ENCODE measurements around the gene COPS7A.

Gene COPS7A

GRCh38 chr12:6750506-6750905 is 26.7 kb downstream of the COPS7A start:
- DNase-seq (ENCODE audit: low read depth in 3 of 3): no peak

- DNase-seq (ENCODE audit: low read depth in 3 of 3): no peak
Measured at GRCh38 chr12:6751767-6752166, 27.9 kb downstream of the COPS7A start.

GRCh38 chr12:6752167-6752920 is 28.5 kb downstream of the COPS7A start:
- DNase-seq (ENCODE audit: low read depth in 3 of 3): no peak

- DNase-seq (ENCODE audit: low read depth in 3 of 3): peak; percentile 96 to 97 (median 96)
Measured at GRCh38 chr12:6752921-6753771, 29.3 kb downstream of the COPS7A start, which contains the start of gene MLF2. Gene MLF2 (minus strand): TSS chr12:6753141. CDS start chr12:6752334, 807 bp downstream.

GRCh38 chr12:6753772-6754356 is 30.0 kb downstream of the COPS7A start:
- DNase-seq (ENCODE audit: low read depth in 3 of 3): no peak

- DNase-seq (ENCODE audit: low read depth in 3 of 3): no peak
Measured at GRCh38 chr12:6754411-6754810, 30.6 kb downstream of the COPS7A start.

- DNase-seq (ENCODE audit: low read depth in 3 of 3): no peak
Measured at GRCh38 chr12:6757028-6757690, 33.3 kb downstream of the COPS7A start.

GRCh38 chr12:6758506-6759095 is 34.8 kb downstream of the COPS7A start:
- DNase-seq (ENCODE audit: low read depth in 3 of 3): no peak

GRCh38 chr12:6759741-6760140 is 35.9 kb downstream of the COPS7A start:
- no peak for DNase-seq (ENCODE audit: low read depth in 3 of 3)

- no peak for DNase-seq (ENCODE audit: low read depth in 3 of 3)
Measured at GRCh38 chr12:6763380-6763779, 39.5 kb downstream of the COPS7A start.

GRCh38 chr12:6764011-6764828 is 40.4 kb downstream of the COPS7A start:
- DNase-seq (ENCODE audit: low read depth in 3 of 3): peak in 1 of 3 donors; percentile 52

GRCh38 chr12:6765048-6765633 is 41.3 kb downstream of the COPS7A start:
- DNase-seq (ENCODE audit: low read depth in 3 of 3): no peak

GRCh38 chr12:6765634-6766581 is 42.1 kb downstream of the COPS7A start, which contains the start of gene PTMS:
Gene PTMS (plus strand): TSS chr12:6766363. CDS start chr12:6766706, 343 bp downstream.
- no peak for DNase-seq (ENCODE audit: low read depth in 3 of 3)

- DNase-seq (ENCODE audit: low read depth in 3 of 3): no peak
Measured at GRCh38 chr12:6766651-6767349, 43.0 kb downstream of the COPS7A start.

- no peak for DNase-seq (ENCODE audit: low read depth in 3 of 3)
Measured at GRCh38 chr12:6767353-6768319, 43.8 kb downstream of the COPS7A start.

GRCh38 chr12:6768437-6768914 is 44.6 kb downstream of the COPS7A start:
- no peak for DNase-seq (ENCODE audit: low read depth in 3 of 3)

GRCh38 chr12:6768990-6769389 is 45.1 kb downstream of the COPS7A start:
- no peak for DNase-seq (ENCODE audit: low read depth in 3 of 3)
